K562 (cell line): ENCODE results near the gene TMEM179. TPM values are rescaled to one million over a fixed set of nuclear protein-coding genes. Genes with fewer than 3 reads are reported as not detected.

ENCODE experiments used
- ATAC-seq: fragments of 200-7000 bp; cut with Tn5 transposase; 3 replicates; pipeline ENCODE4 v1.9.1; 2020; ENCODE audit warnings: moderate library complexity
- BruUV-seq: library from RNA; stranded (reverse); fragments of 400-500 nt; replicated peaks from 2 replicates; lab custom pipeline; 2021; lab: Mats Ljungman, UMichigan
- CTCF ChIA-PET: fragments of 300-600 bp; formaldehyde crosslinking; extraction: SDS; loops from one replicate; lab custom pipeline; 2021; ENCODE audit warnings: low intra/inter-chr PET ratio; lab: Yijun Ruan, JAX
- POLR2A ChIA-PET: fragments of 300-600, 350-650 bp; sonication (Branson Sonifier 250); formaldehyde crosslinking; extraction: SDS; loops from one replicate; lab custom pipeline; 2021; ENCODE audit warnings: antibody characterized with exemption, inconsistent platforms; lab: Yijun Ruan, JAX
- DNase-seq, 4 experiments: peaks; one replicate each; pipeline versions ENCODE4 v3.0.0 to v3.0.0-alpha.2; 2011 to 2018; ENCODE audit warnings: low spot score in 3 of 4, mixed read lengths in 3 of 4; ENCODE audit errors: extremely low read depth in 1 of 4
- FAIRE-seq: peaks from 2 replicates; lab custom pipeline; 2011; peaks lifted over from hg19 to GRCh38; lab: Jason Lieb, UNC
- H2AFZ ChIP-seq: 2 replicates; pipeline ENCODE4 v1.6.0; 2011; ENCODE audit warnings: low read depth, low read length, control low read depth, inconsistent platforms
- H3K27ac ChIP-seq: fragments of 200-600 bp; 3 replicates; pipeline ENCODE4 v1.8.0; 2011; ENCODE audit warnings: low read depth, mild to moderate bottlenecking, control low read depth, inconsistent platforms, low read length, moderate library complexity, mixed read lengths; ENCODE audit errors: extremely low read depth
- H3K27me3 ChIP-seq, 2 experiments: fragments of 300-600 bp in 1 of 2; 2 replicates in 1 of 2; 3 replicates in 1 of 2; pipeline versions ENCODE4 v1.6.0 to v1.8.0; 2011; ENCODE audit warnings: inconsistent platforms in 2 of 2, low read length in 2 of 2, mild to moderate bottlenecking in 1 of 2, mixed read lengths in 1 of 2, moderate library complexity in 1 of 2; ENCODE audit not compliant: control insufficient read depth in 2 of 2, insufficient read depth in 2 of 2
- H3K36me3 ChIP-seq: fragments of 300-600 bp; 3 replicates; pipeline ENCODE4 v1.8.0; 2011; ENCODE audit warnings: mild to moderate bottlenecking, low read length, inconsistent platforms; ENCODE audit not compliant: control insufficient read depth, insufficient read depth
- H3K4me1 ChIP-seq, 2 experiments: fragments of 200-600 bp in 1 of 2; replicated peaks in 1 of 2; 2 replicates in 1 of 2; 3 replicates in 1 of 2; pipeline versions ENCODE4 v1.5.1 to v1.8.0; 2011; ENCODE audit warnings: inconsistent platforms in 2 of 2, low read length in 2 of 2, mild to moderate bottlenecking in 1 of 2, mixed read lengths in 1 of 2, moderate library complexity in 1 of 2; ENCODE audit not compliant: control insufficient read depth in 2 of 2, insufficient read depth in 2 of 2
- H3K4me2 ChIP-seq: 2 replicates; pipeline ENCODE4 v1.6.1; 2011; ENCODE audit warnings: low read length, control low read depth, inconsistent platforms, mixed read lengths; ENCODE audit not compliant: insufficient read depth
- H3K4me3 ChIP-seq: fragments of 200-600 bp; sonication (generic), shearing (Covaris generic); 2 replicates; pipeline ENCODE4 v1.5.1; 2016; ENCODE audit warnings: control low read depth, inconsistent platforms
- H3K79me2 ChIP-seq: fragments of 200-600 bp; 3 replicates; pipeline ENCODE4 v1.8.0; 2011; ENCODE audit warnings: low read length, inconsistent platforms; ENCODE audit not compliant: control insufficient read depth, insufficient read depth
- H3K9ac ChIP-seq, 2 experiments: 2 replicates each; pipeline versions ENCODE4 v1.6.0 to v1.6.1; 2011; ENCODE audit warnings: low read depth in 2 of 2, low read length in 2 of 2, control low read depth in 1 of 2, inconsistent platforms in 1 of 2, mild to moderate bottlenecking in 1 of 2, mixed read lengths in 1 of 2; ENCODE audit not compliant: insufficient read depth in 1 of 2
- H3K9me1 ChIP-seq: one replicate; pipeline ENCODE4 v1.6.0; 2011; ENCODE audit warnings: inconsistent platforms, mild to moderate bottlenecking, low read length, moderate library complexity; ENCODE audit not compliant: control insufficient read depth, insufficient read depth
- H3K9me3 ChIP-seq: replicated peaks from 2 replicates; pipeline ENCODE4 v1.5.1; 2011; ENCODE audit warnings: low read depth, low read length, inconsistent platforms; ENCODE audit not compliant: control insufficient read depth, insufficient read depth
- H4K20me1 ChIP-seq: replicated peaks from 2 replicates; pipeline ENCODE4 v1.6.1; 2011; ENCODE audit warnings: low read length, inconsistent platforms, mixed read lengths; ENCODE audit not compliant: control insufficient read depth, insufficient read depth
- MEIS2 ChIP-seq: fragments of 450-650 bp; IDR thresholded peaks from 2 replicates; pipeline ENCODE4 v1.6.1; 2014; ENCODE audit warnings: mild to moderate bottlenecking; ENCODE audit not compliant: partially characterized antibody
- ZNF263 ChIP-seq: sonication (generic); formaldehyde crosslinking; IDR thresholded peaks from 2 replicates; pipeline ENCODE4 v1.8.0; 2022; ENCODE audit warnings: mild to moderate bottlenecking, missing genetic modification reagents, borderline replicate concordance
- WGBS: fragments of 100-300 bp; shearing (Covaris generic); methylation state at CpG from one replicate; pipeline ENCODE4 v1.1.6; 2016; ENCODE audit warnings: low coverage, mixed read lengths; ENCODE audit not compliant: insufficient coverage; ENCODE audit errors: missing lambda C conversion rate; 5-methylcytosine and 5-hydroxymethylcytosine counted together
- in situ Hi-C: fragments of 300-500 bp; cut with MboI; formaldehyde crosslinking; loops from 4 replicates; pipeline ENCODE4 v1.15.0; 2018; ENCODE audit warnings: inconsistent platforms, mixed read lengths
- intact Hi-C: fragments of 100-400 bp; cut with micrococcal nuclease; formaldehyde crosslinking; loops from 2 replicates; pipeline ENCODE4 v1.14.2; 2022
- polyA plus RNA-seq, 8 experiments: library from polyadenylated mRNA; depleted of rRNA in 4 of 8; stranded (reverse) in 5 of 8; unstranded in 3 of 8; fragments of >200 nt; fragmentation: Nextera tagmentation in 2 of 8; fragmentation: Illumina TruSeq in 1 of 8; extraction: Ambion mirVana in 2 of 8; extraction: Trizol in 1 of 8; gene quantifications; 2 replicates each; pipeline versions ENCODE4 v1.2.1 to v1.2.3, GENCODE V29; 2011 to 2014; ENCODE audit warnings: inconsistent platforms in 1 of 8, missing spikeins in 1 of 8
- total RNA-seq, 7 experiments: library from RNA; depleted of rRNA in 6 of 7; stranded (reverse); fragments of >200 nt in 6 of 7; fragmentation: Illumina TruSeq in 2 of 7; extraction: Trizol in 2 of 7; gene quantifications; 2 replicates each; pipeline versions ENCODE4 v1.2.1 to v1.2.3, GENCODE V29; 2011 to 2021; ENCODE audit warnings: low replicate concordance in 1 of 7
- TF ChIP-seq, protein P1 (sequence below): fragments of 450-650 bp; IDR thresholded peaks from 2 replicates; pipeline ENCODE4 v1.6.1; 2016
- TF ChIP-seq, protein P2 (sequence below): fragments of 450-650 bp; IDR thresholded peaks from 2 replicates; pipeline ENCODE4 v1.7.1; 2018; ENCODE audit warnings: mild to moderate bottlenecking, low read depth; ENCODE audit not compliant: partially characterized antibody

The TMEM179 gene
- total and polyA plus RNA-seq, 9 of the 15 experiments (the other 6 are each of a cell fraction or from before 2014, with no cell fraction given): not detected

- H3K9me1 ChIP-seq: no peaks in the 10 kb centered on the region
These were observed 28.9 kb upstream of the TMEM179 start for GRCh38 chr14:104633276-104634137.

More at GRCh38 chr14:104633276-104634137, 28.9 kb upstream of the TMEM179 start:
- in situ Hi-C loops (no loop called here), intact Hi-C loops (no loop called here)
- H2AFZ ChIP-seq: no peak overlapping the region
- H3K9ac ChIP-seq: no peak overlapping the region
- FAIRE-seq (no peak), DNase-seq (no peak), ATAC-seq (no peak)
- H3K9me3 ChIP-seq: no peaks in the 10 kb centered on the region
- ChIA-PET POLR2A (no interaction called here), CTCF (no interaction called here)
- H3K4me3 ChIP-seq: no peak overlapping the region
- H3K27ac ChIP-seq: no peak overlapping the region
- WGBS: 8% methylated on average over 18 of the region's 24 CpGs
- no peaks in the 10 kb centered on the region for H3K79me2 ChIP-seq
- no peaks in the 10 kb centered on the region for H3K36me3 ChIP-seq
- H3K4me2 ChIP-seq: no peak overlapping the region
- BruUV-seq: no TSS peak
- H3K27me3 ChIP-seq: peaks cover 2 to 40% of the 10 kb centered on the region in 2 experiments; a peak in 3 of 5 replicates
- H3K4me1 ChIP-seq: peaks cover 0 to 10% of the 10 kb centered on the region in 2 experiments; a peak in 2 of 5 replicates
- no peaks in the 10 kb centered on the region for H4K20me1 ChIP-seq
- peak; percentile 94 for TF ChIP-seq ZNF263 (CRISPR knock-in tag)
- peak; percentile 65 for TF ChIP-seq MEIS2
- TF ChIP-seq, protein P1, sequence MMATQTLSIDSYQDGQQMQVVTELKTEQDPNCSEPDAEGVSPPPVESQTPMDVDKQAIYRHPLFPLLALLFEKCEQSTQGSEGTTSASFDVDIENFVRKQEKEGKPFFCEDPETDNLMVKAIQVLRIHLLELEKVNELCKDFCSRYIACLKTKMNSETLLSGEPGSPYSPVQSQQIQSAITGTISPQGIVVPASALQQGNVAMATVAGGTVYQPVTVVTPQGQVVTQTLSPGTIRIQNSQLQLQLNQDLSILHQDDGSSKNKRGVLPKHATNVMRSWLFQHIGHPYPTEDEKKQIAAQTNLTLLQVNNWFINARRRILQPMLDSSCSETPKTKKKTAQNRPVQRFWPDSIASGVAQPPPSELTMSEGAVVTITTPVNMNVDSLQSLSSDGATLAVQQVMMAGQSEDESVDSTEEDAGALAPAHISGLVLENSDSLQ: peak; percentile 35; the same call in 1 of the 2 replicates
- TF ChIP-seq, protein P2, sequence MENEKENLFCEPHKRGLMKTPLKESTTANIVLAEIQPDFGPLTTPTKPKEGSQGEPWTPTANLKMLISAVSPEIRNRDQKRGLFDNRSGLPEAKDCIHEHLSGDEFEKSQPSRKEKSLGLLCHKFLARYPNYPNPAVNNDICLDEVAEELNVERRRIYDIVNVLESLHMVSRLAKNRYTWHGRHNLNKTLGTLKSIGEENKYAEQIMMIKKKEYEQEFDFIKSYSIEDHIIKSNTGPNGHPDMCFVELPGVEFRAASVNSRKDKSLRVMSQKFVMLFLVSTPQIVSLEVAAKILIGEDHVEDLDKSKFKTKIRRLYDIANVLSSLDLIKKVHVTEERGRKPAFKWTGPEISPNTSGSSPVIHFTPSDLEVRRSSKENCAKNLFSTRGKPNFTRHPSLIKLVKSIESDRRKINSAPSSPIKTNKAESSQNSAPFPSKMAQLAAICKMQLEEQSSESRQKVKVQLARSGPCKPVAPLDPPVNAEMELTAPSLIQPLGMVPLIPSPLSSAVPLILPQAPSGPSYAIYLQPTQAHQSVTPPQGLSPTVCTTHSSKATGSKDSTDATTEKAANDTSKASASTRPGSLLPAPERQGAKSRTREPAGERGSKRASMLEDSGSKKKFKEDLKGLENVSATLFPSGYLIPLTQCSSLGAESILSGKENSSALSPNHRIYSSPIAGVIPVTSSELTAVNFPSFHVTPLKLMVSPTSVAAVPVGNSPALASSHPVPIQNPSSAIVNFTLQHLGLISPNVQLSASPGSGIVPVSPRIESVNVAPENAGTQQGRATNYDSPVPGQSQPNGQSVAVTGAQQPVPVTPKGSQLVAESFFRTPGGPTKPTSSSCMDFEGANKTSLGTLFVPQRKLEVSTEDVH: no peak
- TF ChIP-seq, all 486 proteins: peak for 3
